ENCODE results near the gene BLTP3B.

The BLTP3B gene

GRCh38 chr12:100164153-100164704 lies 21.6 kb upstream of the BLTP3B start:
- DNase-seq (ENCODE audit: low spot score): no peak

DNA sequence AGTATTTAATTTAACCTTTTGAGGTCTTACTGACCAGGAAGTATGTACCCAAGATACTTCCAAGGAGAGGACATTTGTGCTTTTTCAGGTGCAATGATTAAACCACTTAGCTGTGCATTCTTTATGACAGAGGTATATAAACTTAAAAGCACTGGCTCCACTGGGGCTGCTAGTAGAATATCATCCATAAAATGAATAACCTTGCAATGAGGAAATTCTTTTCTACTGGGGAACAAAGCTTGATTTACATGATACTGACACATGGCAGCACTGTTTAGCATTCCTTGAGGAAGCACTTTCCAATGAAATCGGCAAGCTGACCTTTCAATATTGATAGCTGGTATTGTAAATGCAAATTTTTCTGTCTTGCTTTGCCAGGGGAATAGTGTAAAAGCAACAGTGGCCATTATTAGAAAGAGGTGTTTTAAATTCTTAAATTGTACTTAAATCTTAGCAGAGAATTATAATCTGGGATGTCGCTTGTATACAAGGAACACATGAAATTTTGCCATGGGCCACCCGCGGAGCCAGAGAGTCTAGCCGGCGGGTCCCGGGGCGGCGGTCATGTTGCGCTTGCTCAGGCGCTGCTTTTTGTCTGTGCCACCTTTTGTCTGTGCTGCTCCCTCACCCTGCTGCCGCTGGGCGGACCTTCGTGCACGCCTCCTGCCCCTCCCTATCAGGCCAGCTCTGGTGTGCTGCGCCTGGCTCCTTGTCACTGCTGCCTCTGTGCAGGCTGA lies 20.9 kb upstream of the BLTP3B start:
- DNase-seq (ENCODE audit: low spot score): peak; percentile 92

DNA sequence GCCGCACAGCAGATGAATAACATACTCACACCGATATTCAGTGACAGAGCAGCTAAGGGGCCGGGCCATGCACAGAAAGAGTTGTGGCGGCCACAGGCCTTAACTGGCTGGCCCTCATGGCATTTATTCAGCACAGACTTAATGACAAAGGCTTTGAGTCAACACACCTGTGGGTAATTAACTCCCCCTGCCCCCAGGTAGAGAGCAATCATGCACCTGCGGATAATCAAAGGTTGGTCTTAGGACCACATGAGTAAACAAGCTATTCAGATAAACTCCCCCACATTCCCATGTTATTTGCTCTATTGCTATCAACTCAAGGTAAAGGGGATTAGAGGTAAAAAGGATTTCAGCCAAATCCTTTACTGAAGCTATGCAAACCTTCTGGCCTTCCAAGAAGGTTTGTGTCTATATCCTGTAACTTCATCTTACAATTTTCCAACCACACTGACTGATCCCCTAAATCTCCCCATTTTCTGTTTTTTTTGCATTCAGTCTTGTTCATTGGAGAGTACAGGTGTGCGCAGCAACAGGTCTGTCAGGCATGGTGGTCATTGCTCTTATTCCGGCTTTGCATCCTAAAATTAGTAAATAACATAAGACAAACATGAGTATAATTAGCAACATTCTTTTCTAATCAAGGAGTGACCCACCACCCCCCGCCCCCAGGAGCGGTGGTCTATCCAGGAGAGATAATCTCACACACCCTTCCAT lies 16.9 kb upstream of the BLTP3B start:
- DNase-seq (ENCODE audit: low spot score): no peak

- no peak for DNase-seq (ENCODE audit: low spot score)
Measured at GRCh38 chr12:100158535-100158934, 15.9 kb upstream of the BLTP3B start.

- no peak for DNase-seq (ENCODE audit: low spot score)
Measured at GRCh38 chr12:100157427-100157821, 14.8 kb upstream of the BLTP3B start.

GRCh38 chr12:100156731-100157426 lies 14.2 kb upstream of the BLTP3B start:
- no peak for DNase-seq (ENCODE audit: low spot score)

- DNase-seq (ENCODE audit: low spot score): peak; percentile 87
Measured at GRCh38 chr12:100154474-100155247, 12.0 kb upstream of the BLTP3B start.

DNA sequence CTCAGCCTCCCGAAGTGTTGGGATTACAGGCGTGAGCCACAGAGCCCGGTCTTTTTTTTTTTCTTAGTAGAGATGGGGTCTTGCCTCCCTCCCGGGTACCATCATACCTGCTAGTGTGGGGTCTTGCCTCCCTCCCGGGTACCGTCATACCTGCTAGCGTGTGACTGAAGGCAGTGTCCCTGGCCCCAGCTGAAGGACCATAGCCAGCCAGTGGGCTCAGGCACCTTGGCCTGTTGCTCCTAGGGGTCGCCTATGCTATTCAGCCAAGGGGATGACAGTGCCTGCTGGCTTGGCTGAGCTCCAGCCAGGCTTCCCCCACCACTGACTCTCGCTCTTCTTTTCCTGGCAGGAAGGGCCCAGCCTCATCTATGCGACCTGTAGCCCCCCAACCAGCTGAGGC lies 10.5 kb upstream of the BLTP3B start:
- no peak for DNase-seq (ENCODE audit: low spot score)

DNA sequence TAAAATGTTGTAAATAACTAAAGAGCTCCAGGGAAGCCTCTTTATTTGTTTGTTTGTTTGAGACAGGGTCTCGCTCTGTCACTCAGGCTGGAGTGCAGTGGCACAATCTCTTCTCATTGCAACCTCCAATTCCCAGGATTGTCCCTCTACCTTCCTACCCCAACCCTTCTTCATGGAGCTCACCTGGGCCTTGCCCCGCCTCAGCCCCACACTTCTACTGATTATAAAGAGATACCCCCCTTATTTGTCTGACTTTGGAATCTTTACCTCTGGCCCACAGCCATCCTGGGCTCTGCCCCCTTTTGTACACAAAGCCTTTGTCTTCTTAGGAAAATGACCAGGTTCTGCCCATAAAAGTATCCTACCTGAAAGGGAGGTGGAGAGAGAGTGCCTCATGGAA lies 9.1 kb upstream of the BLTP3B start:
- DNase-seq (ENCODE audit: low spot score): no peak

DNA sequence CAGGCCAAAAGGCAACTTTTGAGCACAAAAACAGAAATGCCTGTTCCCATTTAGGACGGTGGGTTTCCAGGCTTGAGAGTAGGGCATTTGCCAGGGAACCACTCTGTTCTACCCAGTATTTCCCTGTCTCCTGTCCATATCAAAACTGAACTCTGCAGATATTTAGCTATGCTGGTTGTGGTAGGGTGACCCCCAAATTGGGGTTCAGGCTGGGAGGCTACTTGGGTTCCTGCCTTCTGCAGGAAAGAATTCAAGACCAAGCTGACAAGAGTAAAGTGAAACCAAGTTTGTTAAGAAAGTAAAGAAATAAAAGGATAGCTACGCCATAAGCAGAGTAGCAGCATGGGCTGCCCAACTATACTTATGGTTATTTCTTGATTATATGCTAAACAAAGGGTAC lies 3.6 kb upstream of the BLTP3B start:
- no peak for DNase-seq (ENCODE audit: low spot score)

- no peak for DNase-seq (ENCODE audit: low spot score)
Measured at GRCh38 chr12:100145643-100146042, 3.0 kb upstream of the BLTP3B start.

- peak; percentile 87 for DNase-seq (ENCODE audit: low spot score)
Measured at GRCh38 chr12:100141998-100142850, 450 bp downstream of the BLTP3B start.

GRCh38 chr12:100141666-100141997 lies 1.0 kb downstream of the BLTP3B start:
- DNase-seq (ENCODE audit: low spot score): no peak

- no peak for DNase-seq (ENCODE audit: low spot score)
Measured at GRCh38 chr12:100138803-100139098, 3.9 kb downstream of the BLTP3B start.

DNA sequence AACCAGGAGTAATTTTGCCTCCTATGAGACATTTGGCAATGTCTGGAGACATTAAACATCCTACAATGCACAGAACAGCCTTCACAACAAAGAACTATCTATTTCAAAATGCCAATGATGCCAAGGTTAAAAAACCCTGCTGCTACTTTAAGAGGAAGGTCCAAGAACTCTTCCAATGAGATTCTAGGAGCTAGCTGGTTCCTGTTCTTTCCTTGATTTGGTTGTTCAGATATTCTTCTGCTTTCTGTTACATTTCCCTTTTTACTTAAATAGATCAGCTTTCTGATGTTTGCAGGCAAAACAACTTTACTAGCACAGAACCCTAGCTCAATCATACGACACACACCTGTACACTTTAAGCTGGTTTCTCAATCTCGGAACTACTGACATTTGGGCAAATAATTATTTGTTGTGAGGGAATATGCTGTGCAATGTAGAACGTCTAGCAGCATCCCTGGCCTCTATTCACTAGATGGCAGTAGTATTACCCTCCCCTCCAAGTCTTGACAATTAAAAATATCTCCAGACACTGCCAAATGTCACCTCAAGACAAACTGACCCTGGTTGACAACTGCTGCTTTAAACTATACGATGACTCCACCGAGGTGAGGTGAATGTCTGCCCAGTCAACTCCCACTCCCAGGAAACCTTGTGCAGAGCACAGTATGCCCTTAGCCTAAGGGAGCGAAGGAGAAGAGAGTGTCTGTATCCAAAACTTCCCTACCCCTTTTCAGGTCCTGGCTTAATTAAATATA lies 4.4 kb downstream of the BLTP3B start:
- no peak for DNase-seq (ENCODE audit: low spot score)

DNA sequence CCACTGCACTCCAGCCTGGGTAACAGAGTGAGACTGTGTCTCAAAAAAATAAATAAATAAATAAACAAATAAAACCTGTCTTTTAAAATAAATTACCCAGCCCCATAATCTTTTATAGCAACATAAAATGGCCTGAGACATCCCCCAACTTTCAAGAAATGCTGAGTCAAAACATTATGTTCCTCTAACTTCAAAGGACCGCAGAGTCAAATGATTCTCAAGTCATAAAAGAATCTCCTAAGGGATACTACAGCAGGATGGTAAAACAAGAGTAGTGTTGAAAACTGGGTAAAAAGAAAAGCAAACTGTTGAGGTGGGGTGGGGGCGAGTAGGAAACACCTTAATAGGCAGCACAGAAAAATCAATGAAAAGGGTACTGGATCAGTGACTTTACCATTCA lies 9.5 kb downstream of the BLTP3B start:
- DNase-seq (ENCODE audit: low spot score): no peak

DNA sequence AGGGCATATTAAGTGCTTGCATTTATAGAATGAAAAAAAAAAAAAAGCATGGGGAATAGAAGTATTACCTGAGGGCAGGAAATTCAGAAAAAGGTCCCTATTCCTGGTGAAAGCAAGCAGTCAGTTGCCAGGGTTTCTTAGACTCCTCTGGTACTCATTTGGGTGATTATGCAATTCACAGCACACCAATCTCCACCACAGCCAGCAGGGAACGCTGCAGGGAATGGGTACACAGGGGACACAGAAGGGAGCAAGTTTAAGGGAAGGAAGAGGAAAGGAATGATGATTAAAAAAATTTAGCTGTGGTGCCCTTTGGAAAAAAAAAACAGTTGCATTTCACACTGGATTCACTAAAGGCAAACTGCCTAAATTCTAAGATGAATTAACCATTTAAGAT lies 14.2 kb downstream of the BLTP3B start:
- peak; percentile 61 for DNase-seq (ENCODE audit: low spot score)

- DNase-seq (ENCODE audit: low spot score): no peak
Measured at GRCh38 chr12:100127766-100128511, 14.7 kb downstream of the BLTP3B start.

GRCh38 chr12:100123316-100124095 lies 19.2 kb downstream of the BLTP3B start:
- no peak for DNase-seq (ENCODE audit: low spot score)
